Astrocyte of the spinal cord (primary cell): Measurements from ENCODE around the gene WWOX.

ENCODE experiments used
- DNase-seq: peaks from one replicate; pipeline ENCODE4 v3.0.0; 2011; ENCODE audit warnings: low read depth, low spot score
- H3K4me3 ChIP-seq: 2 replicates; pipeline ENCODE4 v1.5.1; 2011; ENCODE audit warnings: low read depth, mild to moderate bottlenecking, low read length, moderate library complexity
- CTCF ChIP-seq: IDR thresholded peaks from 2 replicates; pipeline ENCODE4 v1.5.1; 2012; ENCODE audit warnings: low read depth, mild to moderate bottlenecking, low read length, inconsistent platforms
- in situ Hi-C: cut with HindIII; loops from 2 replicates; pipeline ENCODE4 v1.10.0; 2017; ENCODE audit warnings: low sequenced_read_pairs

Gene WWOX

GRCh38 chr16:78681743-78682142 lies 582.3 kb downstream of the WWOX start:
- in situ Hi-C loops = no loop called here
- no peak overlapping the region for H3K4me3 ChIP-seq

GRCh38 chr16:78684030-78684611 lies 584.7 kb downstream of the WWOX start:
- H3K4me3 ChIP-seq = no peak overlapping the region
- in situ Hi-C loops = no loop called here
- DNase-seq = peak; percentile 81
- no peak for TF ChIP-seq CTCF

More at GRCh38 chr16:78681743-78682142, 582.3 kb downstream of the WWOX start:
- no peak for TF ChIP-seq CTCF
- no peak for DNase-seq

- no peak overlapping the region for H3K4me3 ChIP-seq
- in situ Hi-C loops = no loop called here
- no peak for TF ChIP-seq CTCF
These were observed 585.4 kb downstream of the WWOX start for GRCh38 chr16:78684655-78685375.

GRCh38 chr16:78686601-78687000 lies 587.1 kb downstream of the WWOX start:
- H3K4me3 ChIP-seq = no peak overlapping the region
- DNase-seq = no peak
- in situ Hi-C loops = no loop called here
- TF ChIP-seq CTCF = no peak

More at GRCh38 chr16:78684655-78685375, 585.4 kb downstream of the WWOX start:
- DNase-seq = peak; percentile 6

- in situ Hi-C loops = no loop called here
- H3K4me3 ChIP-seq = no peak overlapping the region
- TF ChIP-seq CTCF = no peak
- DNase-seq = peak; percentile 4
These were observed 589.6 kb downstream of the WWOX start for GRCh38 chr16:78689028-78689427.

- H3K4me3 ChIP-seq = no peak overlapping the region
- in situ Hi-C loops = no loop called here
- no peak for TF ChIP-seq CTCF
- DNase-seq = no peak
These were observed 590.1 kb downstream of the WWOX start for GRCh38 chr16:78689536-78689935.
